ENCODE measurements around the gene ARHGAP45.
A peak's percentile ranks its signal among the peaks of the same experiment; 100 is the strongest.

ARHGAP45 gene

DNA sequence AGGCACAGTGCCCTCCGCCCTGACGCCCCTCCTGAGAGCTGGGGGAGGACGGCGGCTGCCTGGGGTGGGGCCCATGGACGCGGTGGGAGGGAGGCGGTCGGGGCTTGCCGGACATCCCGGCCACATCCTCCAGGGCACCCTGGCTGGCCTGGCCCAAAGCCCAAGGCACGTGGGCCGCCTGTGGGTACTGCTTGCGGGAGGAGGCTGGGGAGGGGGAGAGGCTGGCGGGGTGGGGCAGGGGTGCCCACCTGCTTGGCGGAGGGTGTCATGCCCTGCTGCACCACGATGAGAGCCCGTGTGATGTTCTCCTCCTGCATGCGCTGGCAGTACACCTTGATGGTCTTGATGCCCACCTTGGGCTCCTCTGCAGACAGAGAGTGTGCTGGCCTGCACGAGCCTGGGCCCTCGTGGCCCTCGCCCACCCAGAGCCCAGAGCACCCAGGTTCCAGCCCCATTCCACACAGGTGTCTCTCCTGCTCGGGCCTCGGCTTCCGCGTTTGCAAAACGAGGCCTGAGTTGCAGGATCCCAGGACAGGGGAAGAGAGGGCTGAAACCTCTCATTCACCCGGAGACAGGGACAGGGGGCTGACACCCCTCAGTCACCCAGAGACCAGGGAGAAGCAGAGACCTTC is 24.7 kb downstream of the ARHGAP45 start:
- no peak overlapping the region for H3K4me3 ChIP-seq (ENCODE audit: low read depth, low read length)
- no peaks in the 10 kb centered on the region for H3K9me3 ChIP-seq (ENCODE audit: severe bottlenecking)
- H3K27me3 ChIP-seq (ENCODE audit: insufficient read depth, low read depth, severe bottlenecking): no peaks in the 10 kb centered on the region
- no peak overlapping the region for H3K27ac ChIP-seq
- peaks cover 65% of the 10 kb centered on the region for H3K36me3 ChIP-seq
- DNase-seq: no peak
- TF ChIP-seq, protein P1, sequence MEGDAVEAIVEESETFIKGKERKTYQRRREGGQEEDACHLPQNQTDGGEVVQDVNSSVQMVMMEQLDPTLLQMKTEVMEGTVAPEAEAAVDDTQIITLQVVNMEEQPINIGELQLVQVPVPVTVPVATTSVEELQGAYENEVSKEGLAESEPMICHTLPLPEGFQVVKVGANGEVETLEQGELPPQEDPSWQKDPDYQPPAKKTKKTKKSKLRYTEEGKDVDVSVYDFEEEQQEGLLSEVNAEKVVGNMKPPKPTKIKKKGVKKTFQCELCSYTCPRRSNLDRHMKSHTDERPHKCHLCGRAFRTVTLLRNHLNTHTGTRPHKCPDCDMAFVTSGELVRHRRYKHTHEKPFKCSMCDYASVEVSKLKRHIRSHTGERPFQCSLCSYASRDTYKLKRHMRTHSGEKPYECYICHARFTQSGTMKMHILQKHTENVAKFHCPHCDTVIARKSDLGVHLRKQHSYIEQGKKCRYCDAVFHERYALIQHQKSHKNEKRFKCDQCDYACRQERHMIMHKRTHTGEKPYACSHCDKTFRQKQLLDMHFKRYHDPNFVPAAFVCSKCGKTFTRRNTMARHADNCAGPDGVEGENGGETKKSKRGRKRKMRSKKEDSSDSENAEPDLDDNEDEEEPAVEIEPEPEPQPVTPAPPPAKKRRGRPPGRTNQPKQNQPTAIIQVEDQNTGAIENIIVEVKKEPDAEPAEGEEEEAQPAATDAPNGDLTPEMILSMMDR (IDR thresholded peaks at IDR 0.05; ENCODE audit: low read depth, low read length): no peak

DNA sequence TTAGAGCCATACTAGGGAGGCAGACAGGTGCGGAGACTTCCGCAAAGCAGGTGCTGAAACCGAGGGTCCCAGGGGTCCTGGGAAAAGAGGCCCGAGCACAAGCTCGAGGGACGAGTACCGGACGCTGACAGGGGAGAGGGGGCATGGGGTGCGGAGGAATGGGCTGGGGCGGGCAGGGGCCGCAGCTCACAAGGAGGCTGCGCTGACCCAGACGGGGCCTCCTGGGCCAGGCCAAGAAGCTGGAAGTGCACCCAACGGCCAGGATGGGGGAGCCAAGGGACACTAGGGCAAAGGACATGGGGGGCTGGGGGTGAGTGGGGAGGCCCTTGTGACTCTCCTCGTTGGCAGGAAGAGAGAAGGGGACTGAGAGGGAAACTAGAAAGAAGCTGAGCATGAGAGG is 26.4 kb downstream of the ARHGAP45 start:
- TF ChIP-seq, protein P1 (IDR thresholded peaks at IDR 0.05; ENCODE audit: low read depth, low read length): no peak
- no peaks in the 10 kb centered on the region for H3K9me3 ChIP-seq (ENCODE audit: severe bottlenecking)
- no peaks in the 10 kb centered on the region for H3K27me3 ChIP-seq (ENCODE audit: insufficient read depth, low read depth, severe bottlenecking)
- no peak for DNase-seq
- peaks cover 50% of the 10 kb centered on the region for H3K36me3 ChIP-seq
- no peak overlapping the region for H3K4me3 ChIP-seq (ENCODE audit: low read depth, low read length)
- H3K27ac ChIP-seq: no peak overlapping the region

DNA sequence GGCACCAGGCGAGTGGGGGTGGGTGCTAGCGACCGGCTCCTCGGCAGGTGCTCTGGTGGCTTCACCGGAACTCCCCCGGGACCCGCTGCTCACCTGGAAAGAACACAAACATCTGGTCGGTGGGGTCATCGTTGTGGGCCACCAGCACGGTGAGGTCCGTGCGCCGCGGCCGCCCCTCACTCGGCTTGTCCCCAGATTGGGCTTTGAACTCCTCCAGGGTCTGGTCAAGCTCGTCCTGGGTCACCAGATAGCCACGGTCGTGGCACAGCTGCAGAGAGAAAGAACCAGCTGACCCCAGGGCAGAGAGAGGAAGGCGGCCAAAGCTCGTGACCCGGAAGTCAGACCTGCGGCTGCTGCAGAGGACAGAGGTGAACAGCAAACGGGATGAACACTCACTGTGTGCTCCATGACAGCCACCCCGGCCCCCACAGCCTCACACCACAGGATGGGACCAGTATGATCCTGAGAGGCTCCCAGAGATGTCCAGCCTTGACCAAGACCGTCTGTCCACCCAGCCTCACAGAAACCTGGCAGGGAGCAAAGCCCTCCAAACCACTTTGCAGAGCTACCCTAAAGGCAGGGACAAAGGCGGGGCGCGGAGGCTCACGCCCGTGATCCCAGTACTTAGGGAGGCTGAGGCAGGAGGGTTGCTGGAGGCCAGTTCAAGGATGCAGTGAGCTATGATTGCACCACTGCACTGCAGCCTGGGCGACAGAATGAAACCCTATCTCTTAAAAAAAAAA is 27.0 kb downstream of the ARHGAP45 start:
- Histone ChIP-seq H3K27ac (no peak overlapping the region), H3K27me3 (ENCODE audit: insufficient read depth, low read depth, severe bottlenecking) (no peaks in the 10 kb centered on the region), H3K4me3 (ENCODE audit: low read depth, low read length) (peak overlapping the region; percentile 84), H3K36me3 (peaks cover 44% of the 10 kb centered on the region), H3K9me3 (ENCODE audit: severe bottlenecking) (no peaks in the 10 kb centered on the region)
- TF ChIP-seq, protein P1 (IDR thresholded peaks at IDR 0.05; ENCODE audit: low read depth, low read length): no peak
- no peak for DNase-seq

DNA sequence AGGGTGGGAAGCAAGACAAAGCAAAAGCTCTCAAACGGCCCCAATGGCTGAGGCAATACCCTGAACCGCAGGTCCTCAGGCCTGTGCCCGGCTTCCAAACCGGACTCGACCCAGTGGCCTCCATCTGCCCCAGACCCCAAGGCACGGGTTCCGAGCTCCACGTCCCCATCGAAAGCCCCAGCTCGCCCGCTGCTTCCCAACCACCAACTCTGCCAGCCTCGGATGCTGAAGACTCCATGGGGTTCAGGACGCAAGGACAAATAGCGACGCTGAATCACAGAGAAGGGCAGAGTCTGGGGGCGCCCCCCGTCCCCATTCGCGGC is 27.6 kb downstream of the ARHGAP45 start:
- peak overlapping the region; percentile 78 for H3K27ac ChIP-seq
- TF ChIP-seq, protein P1 (IDR thresholded peaks at IDR 0.05; ENCODE audit: low read depth, low read length): no peak
- no peaks in the 10 kb centered on the region for H3K27me3 ChIP-seq (ENCODE audit: insufficient read depth, low read depth, severe bottlenecking)
- no peak for DNase-seq
- no peaks in the 10 kb centered on the region for H3K9me3 ChIP-seq (ENCODE audit: severe bottlenecking)
- peaks cover 37% of the 10 kb centered on the region for H3K36me3 ChIP-seq
- H3K4me3 ChIP-seq (ENCODE audit: low read depth, low read length): peak overlapping the region; percentile 84

DNA sequence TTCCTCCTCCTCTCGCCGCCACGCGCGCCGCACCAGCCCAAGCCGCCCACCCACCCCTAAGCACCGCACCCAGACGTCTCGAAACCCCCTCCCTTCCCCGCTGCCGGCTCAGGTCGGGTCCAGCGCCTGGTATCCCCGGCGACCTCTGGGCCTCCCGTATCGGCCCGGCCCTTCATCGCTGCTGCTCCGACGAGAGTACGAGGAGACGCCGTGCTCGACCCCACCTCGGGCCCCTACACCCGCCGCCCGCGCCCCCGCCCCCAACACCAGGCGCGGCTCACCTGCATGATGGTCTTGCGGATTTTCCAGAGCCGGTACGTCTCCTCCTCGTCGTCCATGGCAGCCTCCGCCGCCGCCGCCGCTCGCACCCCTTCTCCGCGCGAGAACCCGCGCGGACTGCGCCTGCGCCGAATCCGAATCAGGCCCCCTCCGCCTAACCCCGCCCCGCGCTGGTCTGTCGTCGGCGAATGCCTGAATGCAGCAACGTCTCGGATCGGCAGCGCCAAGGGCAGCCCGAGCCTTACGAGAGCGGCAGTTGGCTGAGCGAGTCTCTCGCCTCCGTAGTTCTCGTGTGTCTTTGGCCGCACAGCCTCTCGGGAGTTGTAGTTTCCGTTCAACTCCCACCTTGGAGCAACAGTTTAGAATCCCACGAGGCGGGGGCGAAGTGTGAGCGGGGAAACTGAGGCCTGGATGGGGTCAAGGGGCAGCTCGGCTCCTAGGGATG is 28.2 kb downstream of the ARHGAP45 start, which contains the start of gene POLR2E:
POLR2E (minus strand) TSS at position 398 of the 724 bp plus-strand sequence; CDS start at position 338, 60 bp downstream.
- Histone ChIP-seq H3K27ac (peak within 1 kb of the TSS; percentile 78), H3K27me3 (ENCODE audit: insufficient read depth, low read depth, severe bottlenecking) (no peaks in the 10 kb centered on the region), H3K4me3 (ENCODE audit: low read depth, low read length) (peak within 1 kb of the TSS; percentile 84), H3K36me3 (peaks cover 35% of the 10 kb centered on the region), H3K9me3 (ENCODE audit: severe bottlenecking) (no peaks in the 10 kb centered on the region)
- DNase-seq: peak; percentile 96
- TF ChIP-seq, protein P1 (IDR thresholded peaks at IDR 0.05; ENCODE audit: low read depth, low read length): no peak

Measured in WERI-Rb-1 (cell line).